H9 (cell line): ENCODE measurements around the gene BCKDHB. TPM values are rescaled to one million over a fixed set of nuclear protein-coding genes. Genes with fewer than 3 reads are reported as not detected.

Experiments used
- DNase-seq: peaks from one replicate; pipeline ENCODE4 v3.0.0-alpha.2; 2017
- H2AFZ ChIP-seq: one replicate; pipeline ENCODE4 v1.6.1; 2013; ENCODE audit warnings: mild to moderate bottlenecking, low read length, control low read depth, moderate library complexity
- H2AK5ac ChIP-seq: 2 replicates; pipeline ENCODE4 v1.6.1; 2013; ENCODE audit warnings: low read length, control low read depth, mixed read lengths; ENCODE audit not compliant: insufficient read length
- H2BK120ac ChIP-seq: one replicate; pipeline ENCODE4 v1.6.1; 2013; ENCODE audit warnings: low read depth, mild to moderate bottlenecking, low read length, control low read depth, inconsistent platforms; ENCODE audit not compliant: poor library complexity, severe bottlenecking
- H2BK12ac ChIP-seq: 2 replicates; pipeline ENCODE4 v1.6.1; 2013; ENCODE audit warnings: low read length, control low read depth, mixed read lengths, low read depth; ENCODE audit not compliant: insufficient read length
- H2BK15ac ChIP-seq: 2 replicates; pipeline ENCODE4 v1.6.1; 2013; ENCODE audit warnings: low read depth, low read length, control low read depth
- H2BK20ac ChIP-seq: one replicate; pipeline ENCODE4 v1.6.1; 2013; ENCODE audit warnings: low read depth, mild to moderate bottlenecking, low read length, control low read depth, inconsistent platforms; ENCODE audit not compliant: poor library complexity, severe bottlenecking
- H2BK5ac ChIP-seq: 2 replicates; pipeline ENCODE4 v1.6.1; 2013; ENCODE audit warnings: low read length, control low read depth, mixed read lengths; ENCODE audit not compliant: insufficient read length
- H3K14ac ChIP-seq: 2 replicates; pipeline ENCODE4 v1.6.1; 2013; ENCODE audit warnings: low read length, control low read depth; ENCODE audit not compliant: insufficient read depth
- H3K18ac ChIP-seq: 2 replicates; pipeline ENCODE4 v1.6.1; 2013; ENCODE audit warnings: low read depth, mild to moderate bottlenecking, mixed read lengths, low read length, control low read depth; ENCODE audit not compliant: insufficient read length
- H3K23ac ChIP-seq: 2 replicates; pipeline ENCODE4 v1.6.1; 2013; ENCODE audit warnings: low read length, control low read depth, mixed read lengths, low read depth; ENCODE audit not compliant: insufficient read length
- H3K23me2 ChIP-seq: 2 replicates; pipeline ENCODE4 v1.6.1; 2013; ENCODE audit warnings: low read depth, mild to moderate bottlenecking, mixed read lengths, low read length, control low read depth; ENCODE audit not compliant: insufficient read length, poor library complexity, severe bottlenecking
- H3K27ac ChIP-seq: 2 replicates; pipeline ENCODE4 v1.5.1; 2013; ENCODE audit warnings: low read length, control low read depth, mixed read lengths, low read depth; ENCODE audit not compliant: insufficient read length
- H3K27me3 ChIP-seq: 2 replicates; pipeline ENCODE4 v1.6.1; 2013; ENCODE audit warnings: low read length, control low read depth, inconsistent platforms; ENCODE audit not compliant: insufficient read depth
- H3K4ac ChIP-seq: 2 replicates; pipeline ENCODE4 v1.6.1; 2013; ENCODE audit warnings: low read depth, mild to moderate bottlenecking, control low read depth, inconsistent platforms, low read length, moderate library complexity
- H3K4me1 ChIP-seq: 2 replicates; pipeline ENCODE4 v1.6.1; 2013; ENCODE audit warnings: low read length, control low read depth, inconsistent platforms; ENCODE audit not compliant: insufficient read depth
- H3K4me2 ChIP-seq: 2 replicates; pipeline ENCODE4 v1.6.1; 2013; ENCODE audit warnings: low read length, control low read depth, mixed read lengths; ENCODE audit not compliant: insufficient read length, insufficient read depth
- H3K56ac ChIP-seq: 2 replicates; pipeline ENCODE4 v1.6.1; 2013; ENCODE audit warnings: low read depth, mild to moderate bottlenecking, mixed read lengths, low read length, control low read depth; ENCODE audit not compliant: insufficient read length
- H3K79me1 ChIP-seq: 2 replicates; pipeline ENCODE4 v1.6.1; 2013; ENCODE audit warnings: low read depth, mild to moderate bottlenecking, moderate library complexity, low read length, control low read depth, inconsistent platforms; ENCODE audit not compliant: insufficient read depth, poor library complexity, severe bottlenecking
- H3K79me2 ChIP-seq: 2 replicates; pipeline ENCODE4 v1.6.1; 2013; ENCODE audit warnings: low read length, control low read depth, inconsistent platforms; ENCODE audit not compliant: insufficient read depth
- H3K9ac ChIP-seq: 2 replicates; pipeline ENCODE4 v1.6.1; 2013; ENCODE audit warnings: low read length, control low read depth, mixed read lengths; ENCODE audit not compliant: insufficient read length; ENCODE audit errors: extremely low read depth
- H3K9me3 ChIP-seq: one replicate; pipeline ENCODE4 v1.6.1; 2013; ENCODE audit warnings: low read depth, low read length, inconsistent platforms; ENCODE audit not compliant: control insufficient read depth
- H3T11ph ChIP-seq: one replicate; pipeline ENCODE4 v1.6.1; 2013; ENCODE audit warnings: mild to moderate bottlenecking, low read length, control low read depth, inconsistent platforms
- H4K20me1 ChIP-seq: one replicate; pipeline ENCODE4 v1.6.1; 2013; ENCODE audit not compliant: control insufficient read depth, insufficient read length, insufficient read depth
- H4K5ac ChIP-seq: 2 replicates; pipeline ENCODE4 v1.6.1; 2013; ENCODE audit warnings: low read depth, mild to moderate bottlenecking, mixed read lengths, low read length, control low read depth; ENCODE audit not compliant: insufficient read length
- H4K8ac ChIP-seq: replicated peaks from 2 replicates; pipeline ENCODE4 v1.6.1; 2013; ENCODE audit warnings: low read length, control low read depth, mixed read lengths, low read depth; ENCODE audit not compliant: insufficient read length
- H4K91ac ChIP-seq: 2 replicates; pipeline ENCODE4 v1.6.1; 2013; ENCODE audit warnings: low read depth, mild to moderate bottlenecking, moderate library complexity, mixed read lengths, low read length, control low read depth; ENCODE audit not compliant: insufficient read length
- H3K27ac Mint-ChIP-seq, 3 experiments: 2 replicates in 2 of 3; 3 replicates in 1 of 3; pipeline ENCODE4 v1.8.0; 2020 to 2021; ENCODE audit warnings: mixed read lengths in 3 of 3, mild to moderate bottlenecking in 1 of 3, moderate library complexity in 1 of 3
- H3K27me3 Mint-ChIP-seq: 2 replicates; pipeline ENCODE4 v1.8.0; 2021; ENCODE audit warnings: low read depth, mild to moderate bottlenecking, moderate library complexity, mixed read lengths
- H3K36me3 Mint-ChIP-seq, 3 experiments: 2 replicates in 2 of 3; 3 replicates in 1 of 3; pipeline ENCODE4 v1.8.0; 2020 to 2021; ENCODE audit warnings: low read depth in 3 of 3, mixed read lengths in 3 of 3; ENCODE audit not compliant: insufficient read depth in 1 of 3
- H3K4me1 Mint-ChIP-seq, 2 experiments: 2 replicates each; pipeline ENCODE4 v1.8.0; 2020; ENCODE audit warnings: mixed read lengths in 2 of 2
- H3K4me3 Mint-ChIP-seq, 2 experiments: 2 replicates in 1 of 2; 3 replicates in 1 of 2; pipeline ENCODE4 v1.8.0; 2020 to 2021; ENCODE audit warnings: mild to moderate bottlenecking in 2 of 2, mixed read lengths in 2 of 2, moderate library complexity in 1 of 2
- H3K9me3 Mint-ChIP-seq, 2 experiments: 2 replicates in 1 of 2; 3 replicates in 1 of 2; pipeline ENCODE4 v1.8.0; 2020; ENCODE audit warnings: mild to moderate bottlenecking in 2 of 2, mixed read lengths in 2 of 2, moderate library complexity in 1 of 2
- CTCF ChIP-seq: fragments of 200-600 bp; sonication (generic); conservative IDR thresholded peaks from 3 replicates; pipeline ENCODE4 v1.8.0; 2021; ENCODE audit warnings: antibody characterized with exemption, mild to moderate bottlenecking
- WGBS: extraction: QIAGEN DNeasy Blood & Tissue Kit; methylation state at CpG from one replicate; pipeline ENCODE4 v1.1.7; 2013; ENCODE audit warnings: missing lambda C conversion rate, low lambda C conversion rate, mixed read lengths; ENCODE audit not compliant: insufficient read length; ENCODE audit errors: extremely low coverage; 5-methylcytosine and 5-hydroxymethylcytosine counted together
- total RNA-seq: library from RNA; stranded (reverse); gene quantifications from 2 replicates; pipeline ENCODE4 v1.2.1, GENCODE V29; 2021

The BCKDHB gene
- total RNA-seq, 1 experiment from 2014 or later, result 26.6 TPM

GRCh38 chr6:80263585-80263984, 157.1 kb downstream of the BCKDHB start:
- H3K56ac ChIP-seq, result no peak overlapping the region
- no peak overlapping the region for H3K14ac ChIP-seq
- no peak overlapping the region for H3K18ac ChIP-seq
- H4K8ac ChIP-seq, result no peak overlapping the region
- no peak overlapping the region for H3K23ac ChIP-seq
- H4K20me1 ChIP-seq, result no peaks in the 10 kb centered on the region
- Mint-ChIP-seq H3K4me3 (no peak overlapping the region), H3K27me3 (no peaks in the 10 kb centered on the region), H3K4me1 (no peaks in the 10 kb centered on the region), H3K27ac (no peak overlapping the region), H3K36me3 (no peaks in the 10 kb centered on the region), H3K9me3 (no peaks in the 10 kb centered on the region)
- no peak overlapping the region for H2BK15ac ChIP-seq
- H3K4me2 ChIP-seq, result no peak overlapping the region
- TF ChIP-seq CTCF, result no peak
- no peak overlapping the region for H2BK5ac ChIP-seq
- no peaks in the 10 kb centered on the region for H3K79me2 ChIP-seq
- H3T11ph ChIP-seq, result no peak overlapping the region
- H2BK20ac ChIP-seq, result no peak overlapping the region
- DNase-seq, result no peak
- H3K9me3 ChIP-seq, result no peaks in the 10 kb centered on the region
- no peaks in the 10 kb centered on the region for H3K4me1 ChIP-seq
- no peaks in the 10 kb centered on the region for H3K23me2 ChIP-seq
- WGBS, result no CpG with 5 or more reads among the region's 3 CpGs
- no peak overlapping the region for H4K5ac ChIP-seq
- no peaks in the 10 kb centered on the region for H3K79me1 ChIP-seq
- H2BK120ac ChIP-seq, result no peak overlapping the region
- H3K4ac ChIP-seq, result no peak overlapping the region
- H3K9ac ChIP-seq, result no peak overlapping the region
- H2AK5ac ChIP-seq, result no peak overlapping the region
- no peak overlapping the region for H3K27ac ChIP-seq
- no peaks in the 10 kb centered on the region; the same call in 1 of the 2 replicates for H3K27me3 ChIP-seq
- no peak overlapping the region for H2BK12ac ChIP-seq
- no peak overlapping the region for H4K91ac ChIP-seq
- no peak overlapping the region for H2AFZ ChIP-seq
